PC-9 (cell line): ENCODE data around the gene CCR5.
A peak's percentile ranks its signal among the peaks of the same experiment; 100 is the strongest.

Experiments
- EZH2 ChIP-seq: fragments of 200-600 bp; sonication (generic); IDR thresholded peaks from 2 replicates; pipeline ENCODE4 v1.8.0; 2017; ENCODE audit warnings: antibody characterized with exemption, low read depth
- TF ChIP-seq, protein P1 (sequence below): fragments of 200-600 bp; sonication (generic); conservative IDR thresholded peaks from 2 replicates; pipeline ENCODE4 v1.6.1; 2017; ENCODE audit warnings: mixed run types, antibody characterized with exemption, mild to moderate bottlenecking, moderate library complexity

DNA sequence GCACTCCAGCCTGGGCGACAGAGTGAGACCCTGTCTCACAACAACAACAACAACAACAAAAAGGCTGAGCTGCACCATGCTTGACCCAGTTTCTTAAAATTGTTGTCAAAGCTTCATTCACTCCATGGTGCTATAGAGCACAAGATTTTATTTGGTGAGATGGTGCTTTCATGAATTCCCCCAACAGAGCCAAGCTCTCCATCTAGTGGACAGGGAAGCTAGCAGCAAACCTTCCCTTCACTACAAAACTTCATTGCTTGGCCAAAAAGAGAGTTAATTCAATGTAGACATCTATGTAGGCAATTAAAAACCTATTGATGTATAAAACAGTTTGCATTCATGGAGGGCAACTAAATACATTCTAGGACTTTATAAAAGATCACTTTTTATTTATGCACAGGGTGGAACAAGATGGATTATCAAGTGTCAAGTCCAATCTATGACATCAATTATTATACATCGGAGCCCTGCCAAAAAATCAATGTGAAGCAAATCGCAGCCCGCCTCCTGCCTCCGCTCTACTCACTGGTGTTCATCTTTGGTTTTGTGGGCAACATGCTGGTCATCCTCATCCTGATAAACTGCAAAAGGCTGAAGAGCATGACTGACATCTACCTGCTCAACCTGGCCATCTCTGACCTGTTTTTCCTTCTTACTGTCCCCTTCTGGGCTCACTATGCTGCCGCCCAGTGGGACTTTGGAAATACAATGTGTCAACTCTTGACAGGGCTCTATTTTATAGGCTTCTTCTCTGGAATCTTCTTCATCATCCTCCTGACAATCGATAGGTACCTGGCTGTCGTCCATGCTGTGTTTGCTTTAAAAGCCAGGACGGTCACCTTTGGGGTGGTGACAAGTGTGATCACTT lies 2.0 kb downstream of the CCR5 start:
- TF ChIP-seq, protein P1, sequence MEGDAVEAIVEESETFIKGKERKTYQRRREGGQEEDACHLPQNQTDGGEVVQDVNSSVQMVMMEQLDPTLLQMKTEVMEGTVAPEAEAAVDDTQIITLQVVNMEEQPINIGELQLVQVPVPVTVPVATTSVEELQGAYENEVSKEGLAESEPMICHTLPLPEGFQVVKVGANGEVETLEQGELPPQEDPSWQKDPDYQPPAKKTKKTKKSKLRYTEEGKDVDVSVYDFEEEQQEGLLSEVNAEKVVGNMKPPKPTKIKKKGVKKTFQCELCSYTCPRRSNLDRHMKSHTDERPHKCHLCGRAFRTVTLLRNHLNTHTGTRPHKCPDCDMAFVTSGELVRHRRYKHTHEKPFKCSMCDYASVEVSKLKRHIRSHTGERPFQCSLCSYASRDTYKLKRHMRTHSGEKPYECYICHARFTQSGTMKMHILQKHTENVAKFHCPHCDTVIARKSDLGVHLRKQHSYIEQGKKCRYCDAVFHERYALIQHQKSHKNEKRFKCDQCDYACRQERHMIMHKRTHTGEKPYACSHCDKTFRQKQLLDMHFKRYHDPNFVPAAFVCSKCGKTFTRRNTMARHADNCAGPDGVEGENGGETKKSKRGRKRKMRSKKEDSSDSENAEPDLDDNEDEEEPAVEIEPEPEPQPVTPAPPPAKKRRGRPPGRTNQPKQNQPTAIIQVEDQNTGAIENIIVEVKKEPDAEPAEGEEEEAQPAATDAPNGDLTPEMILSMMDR, result peak; percentile 76
- no peak for TF ChIP-seq EZH2
